ENCODE results near the gene TNS3.

DNA sequence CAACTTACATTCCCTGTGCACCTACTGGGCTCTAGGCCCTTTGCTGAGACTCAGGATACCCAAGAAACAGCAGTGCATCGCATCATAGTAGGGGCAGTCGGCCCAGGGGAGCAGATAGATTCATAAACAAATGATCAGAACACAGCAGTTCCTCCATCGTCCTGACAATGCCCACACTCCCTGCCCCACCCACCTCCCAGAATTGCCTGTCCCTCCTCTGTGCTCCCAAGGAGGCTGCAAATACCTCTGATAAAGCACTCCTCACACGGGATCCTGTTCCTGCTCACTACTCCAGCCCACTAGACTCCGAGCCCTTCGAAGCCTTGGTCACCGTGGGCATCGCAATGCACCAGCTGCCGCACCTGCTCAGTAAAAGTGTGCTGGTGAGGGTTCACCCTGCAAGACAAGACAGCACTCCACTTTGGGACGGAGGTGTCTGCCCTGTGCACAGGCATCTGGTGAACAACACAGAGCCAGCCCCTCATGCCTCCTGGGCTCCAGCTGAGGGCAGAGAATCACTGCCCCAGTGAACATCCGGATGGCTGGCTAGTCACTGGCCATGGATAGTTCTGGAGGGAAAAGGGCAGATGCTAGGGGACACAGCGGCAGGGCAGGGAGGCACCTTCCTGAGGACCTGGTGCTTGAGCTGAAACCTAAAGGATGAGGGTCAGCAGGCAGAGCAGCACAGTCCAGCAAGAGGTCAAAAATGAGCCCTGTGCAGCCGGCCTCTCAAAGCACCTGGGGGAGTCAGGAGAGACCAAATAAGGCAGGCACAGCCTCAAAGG, 60.7 kb downstream of the TNS3 start:
- TF ChIP-seq, protein P1, sequence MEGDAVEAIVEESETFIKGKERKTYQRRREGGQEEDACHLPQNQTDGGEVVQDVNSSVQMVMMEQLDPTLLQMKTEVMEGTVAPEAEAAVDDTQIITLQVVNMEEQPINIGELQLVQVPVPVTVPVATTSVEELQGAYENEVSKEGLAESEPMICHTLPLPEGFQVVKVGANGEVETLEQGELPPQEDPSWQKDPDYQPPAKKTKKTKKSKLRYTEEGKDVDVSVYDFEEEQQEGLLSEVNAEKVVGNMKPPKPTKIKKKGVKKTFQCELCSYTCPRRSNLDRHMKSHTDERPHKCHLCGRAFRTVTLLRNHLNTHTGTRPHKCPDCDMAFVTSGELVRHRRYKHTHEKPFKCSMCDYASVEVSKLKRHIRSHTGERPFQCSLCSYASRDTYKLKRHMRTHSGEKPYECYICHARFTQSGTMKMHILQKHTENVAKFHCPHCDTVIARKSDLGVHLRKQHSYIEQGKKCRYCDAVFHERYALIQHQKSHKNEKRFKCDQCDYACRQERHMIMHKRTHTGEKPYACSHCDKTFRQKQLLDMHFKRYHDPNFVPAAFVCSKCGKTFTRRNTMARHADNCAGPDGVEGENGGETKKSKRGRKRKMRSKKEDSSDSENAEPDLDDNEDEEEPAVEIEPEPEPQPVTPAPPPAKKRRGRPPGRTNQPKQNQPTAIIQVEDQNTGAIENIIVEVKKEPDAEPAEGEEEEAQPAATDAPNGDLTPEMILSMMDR (IDR thresholded peaks at IDR 0.05), result no peak
- no peak for TF ChIP-seq POLR2A (IDR thresholded peaks at IDR 0.05)
